AG04450 (cell line): ENCODE data around the gene GPX3. TPM values are rescaled to one million over a fixed set of nuclear protein-coding genes. Genes with fewer than 3 reads are reported as not detected.

Experiments
- CTCF ChIA-PET: fragments of 300-600, 350-600 bp; formaldehyde crosslinking; extraction: SDS; loops from one replicate; lab custom pipeline; 2022; ENCODE audit warnings: antibody characterized with exemption, inconsistent platforms; lab: Charles Lee
- POLR2A ChIA-PET: fragments of 350-600 bp; formaldehyde crosslinking; extraction: SDS; loops from one replicate; lab custom pipeline; 2021; ENCODE audit warnings: antibody characterized with exemption, inconsistent platforms; lab: Yijun Ruan, JAX
- DNase-seq: peaks from one replicate; pipeline ENCODE4 v3.0.0-alpha.2; 2011; ENCODE audit warnings: low read depth, low spot score
- H3K27ac ChIP-seq: one replicate; pipeline ENCODE4 v1.5.1; 2012; ENCODE audit warnings: low read depth, low read length, control low read depth
- H3K27me3 ChIP-seq: one replicate; pipeline ENCODE4 v1.6.0; 2012; ENCODE audit warnings: low read length; ENCODE audit not compliant: control insufficient read depth, insufficient read depth
- H3K4me3 ChIP-seq: 2 replicates; pipeline ENCODE4 v1.5.1; 2011; ENCODE audit warnings: mild to moderate bottlenecking, low read depth, low read length, control low read depth
- H3K9me3 ChIP-seq: 2 replicates; pipeline ENCODE4 v1.5.1; 2012; ENCODE audit warnings: low read length; ENCODE audit not compliant: control insufficient read depth, insufficient read depth
- polyA minus RNA-seq: library from RNA; depleted of rRNA, polyadenylated mRNA; stranded (reverse); fragments of >200 nt; gene quantifications from 2 replicates; pipeline ENCODE4 v1.2.3, GENCODE V29; 2011; rRNA and poly(A)+ RNA removed
- polyA plus RNA-seq: library from polyadenylated mRNA; depleted of rRNA; stranded (reverse); fragments of >200 nt; gene quantifications from 2 replicates; pipeline ENCODE4 v1.2.3, GENCODE V29; 2011; rRNA removed
- TF ChIP-seq, protein P1 (sequence below): IDR thresholded peaks from 2 replicates; pipeline ENCODE4 v1.5.1; 2011; ENCODE audit warnings: low read depth, low read length, control low read depth, inconsistent platforms

The GPX3 gene, protein sequence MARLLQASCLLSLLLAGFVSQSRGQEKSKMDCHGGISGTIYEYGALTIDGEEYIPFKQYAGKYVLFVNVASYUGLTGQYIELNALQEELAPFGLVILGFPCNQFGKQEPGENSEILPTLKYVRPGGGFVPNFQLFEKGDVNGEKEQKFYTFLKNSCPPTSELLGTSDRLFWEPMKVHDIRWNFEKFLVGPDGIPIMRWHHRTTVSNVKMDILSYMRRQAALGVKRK
- polyA plus RNA-seq (3.7 TPM in 2 replicates), polyA minus RNA-seq (1.6 and 2.8 TPM in 2 replicates)

DNA sequence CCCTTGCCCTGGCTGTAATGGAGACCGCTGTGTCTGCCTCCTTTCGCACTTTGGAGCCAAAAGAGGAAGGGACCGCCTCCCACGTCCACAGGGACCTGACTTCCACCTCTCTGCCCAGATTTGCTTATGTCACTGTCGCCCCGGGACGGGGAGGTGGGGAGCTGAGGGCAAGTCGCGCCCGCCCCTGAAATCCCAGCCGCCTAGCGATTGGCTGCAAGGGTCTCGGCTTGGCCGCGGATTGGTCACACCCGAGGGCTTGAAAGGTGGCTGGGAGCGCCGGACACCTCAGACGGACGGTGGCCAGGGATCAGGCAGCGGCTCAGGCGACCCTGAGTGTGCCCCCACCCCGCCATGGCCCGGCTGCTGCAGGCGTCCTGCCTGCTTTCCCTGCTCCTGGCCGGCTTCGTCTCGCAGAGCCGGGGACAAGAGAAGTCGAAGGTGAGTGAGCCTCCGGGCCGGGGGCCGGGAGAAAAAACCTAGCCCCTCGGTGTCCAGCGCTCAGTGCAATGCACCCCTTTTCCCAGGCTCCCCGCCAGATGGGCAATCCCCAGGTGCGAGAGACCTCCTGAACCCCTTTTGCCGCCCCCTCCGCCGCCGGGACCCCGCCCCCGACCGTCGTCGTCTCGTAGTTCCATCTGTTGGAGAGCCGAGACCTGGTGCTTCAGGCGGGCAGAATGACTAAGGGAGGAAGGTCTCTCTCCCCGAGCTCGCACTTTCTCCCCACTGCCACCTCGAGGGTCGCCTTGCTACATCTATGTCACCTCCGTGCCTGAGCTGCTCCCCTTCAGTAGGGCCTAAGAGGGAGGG lies at the start of gene GPX3:
Gene GPX3, plus strand, starts transcription at position 288 of the 807 bp plus-strand sequence. Its CDS starts 64 bp downstream, at position 352.
- H3K4me3 ChIP-seq: peak within 1 kb of the TSS; percentile 63
- H3K27ac ChIP-seq: no peak within 1 kb of the TSS
- peaks cover 6% of the 10 kb centered on the region; the same call in 1 of the 2 replicates for H3K9me3 ChIP-seq
- ChIA-PET POLR2A (no interaction called here), CTCF (interaction anchor here (1.0 to 2.1 kb wide), 6 partner anchors 15 to 105 kb away, joined by 3 to 8 read pairs (median 3); no protein-coding TSS in a partner anchor)
- TF ChIP-seq, protein P1, sequence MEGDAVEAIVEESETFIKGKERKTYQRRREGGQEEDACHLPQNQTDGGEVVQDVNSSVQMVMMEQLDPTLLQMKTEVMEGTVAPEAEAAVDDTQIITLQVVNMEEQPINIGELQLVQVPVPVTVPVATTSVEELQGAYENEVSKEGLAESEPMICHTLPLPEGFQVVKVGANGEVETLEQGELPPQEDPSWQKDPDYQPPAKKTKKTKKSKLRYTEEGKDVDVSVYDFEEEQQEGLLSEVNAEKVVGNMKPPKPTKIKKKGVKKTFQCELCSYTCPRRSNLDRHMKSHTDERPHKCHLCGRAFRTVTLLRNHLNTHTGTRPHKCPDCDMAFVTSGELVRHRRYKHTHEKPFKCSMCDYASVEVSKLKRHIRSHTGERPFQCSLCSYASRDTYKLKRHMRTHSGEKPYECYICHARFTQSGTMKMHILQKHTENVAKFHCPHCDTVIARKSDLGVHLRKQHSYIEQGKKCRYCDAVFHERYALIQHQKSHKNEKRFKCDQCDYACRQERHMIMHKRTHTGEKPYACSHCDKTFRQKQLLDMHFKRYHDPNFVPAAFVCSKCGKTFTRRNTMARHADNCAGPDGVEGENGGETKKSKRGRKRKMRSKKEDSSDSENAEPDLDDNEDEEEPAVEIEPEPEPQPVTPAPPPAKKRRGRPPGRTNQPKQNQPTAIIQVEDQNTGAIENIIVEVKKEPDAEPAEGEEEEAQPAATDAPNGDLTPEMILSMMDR: no peak
- peaks cover 12% of the 10 kb centered on the region for H3K27me3 ChIP-seq
- DNase-seq: no peak

DNA sequence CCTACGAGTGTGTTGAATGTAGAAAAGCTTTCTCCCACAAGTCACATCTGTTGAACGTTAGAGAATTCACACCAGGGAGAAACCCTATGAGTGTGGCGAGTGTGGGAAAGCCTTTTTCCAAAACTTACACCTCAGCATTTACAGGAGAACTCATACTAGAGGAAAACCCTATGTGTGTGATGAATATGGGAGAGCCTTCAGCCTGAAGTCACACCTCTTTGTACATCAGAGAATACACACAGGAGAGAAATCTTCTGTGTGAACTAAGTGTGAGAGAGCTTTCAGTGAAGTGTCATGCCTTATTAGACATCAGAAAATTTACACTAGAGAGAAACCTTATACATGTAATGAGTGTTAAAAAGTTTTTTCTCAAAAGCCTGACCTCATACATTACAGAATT lies 41.8 kb upstream of the GPX3 start:
- H3K27me3 ChIP-seq: no peaks in the 10 kb centered on the region
- TF ChIP-seq, protein P1: no peak
- no peak for DNase-seq
- CTCF ChIA-PET: no interaction called here
- POLR2A ChIA-PET: no interaction called here
- H3K9me3 ChIP-seq: peaks cover 8% of the 10 kb centered on the region; the same call in 1 of the 2 replicates
- no peak overlapping the region for H3K27ac ChIP-seq
- no peak overlapping the region for H3K4me3 ChIP-seq

DNA sequence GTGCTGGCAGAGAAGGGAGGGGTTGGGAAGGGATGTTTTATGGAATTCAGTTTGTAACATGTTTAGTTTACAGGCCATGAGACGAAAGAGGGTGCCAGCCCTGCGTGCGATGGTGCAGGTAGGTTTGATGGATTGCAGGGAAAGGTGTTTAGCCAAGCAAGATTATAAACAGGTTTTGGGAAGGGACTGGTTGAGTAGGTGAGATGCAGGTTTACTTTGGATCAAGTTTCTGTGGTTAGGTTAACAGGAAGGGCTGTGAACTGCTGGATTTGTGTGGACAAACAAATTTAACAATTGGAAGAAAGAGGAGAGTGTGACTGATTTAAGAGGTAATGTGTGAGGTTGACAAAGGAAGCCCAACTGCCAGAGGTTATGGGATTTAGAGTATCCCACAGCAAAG lies 32.6 kb upstream of the GPX3 start:
- no peaks in the 10 kb centered on the region for H3K27me3 ChIP-seq
- TF ChIP-seq, protein P1: no peak
- ChIA-PET POLR2A (no interaction called here), CTCF (no interaction called here)
- no peak overlapping the region for H3K4me3 ChIP-seq
- no peak overlapping the region for H3K27ac ChIP-seq
- no peak for DNase-seq
- H3K9me3 ChIP-seq: peaks cover 2% of the 10 kb centered on the region; the same call in 1 of the 2 replicates

DNA sequence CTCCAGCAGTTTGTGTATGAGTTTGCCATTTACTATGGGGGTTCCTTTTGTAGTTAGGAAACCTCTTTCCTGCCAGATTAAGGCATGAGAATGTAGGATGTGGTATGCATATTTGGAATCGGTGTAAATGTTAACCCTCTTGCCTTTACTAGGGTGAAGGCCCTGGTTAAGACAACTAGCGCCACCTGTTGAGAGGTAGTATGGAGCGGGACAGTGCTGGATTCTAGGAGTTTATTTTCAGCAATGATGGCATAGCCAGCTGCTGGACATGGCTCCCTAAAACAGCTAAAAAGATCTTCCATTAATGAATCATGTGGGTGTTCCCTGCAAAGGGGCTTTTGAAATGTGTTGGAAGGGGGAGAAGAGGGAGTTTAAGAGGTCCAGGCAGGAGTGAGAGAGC lies 30.7 kb upstream of the GPX3 start:
- CTCF ChIA-PET: interaction anchor here (1.3 kb wide), 1 partner anchor 13 kb away, joined by 4 read pairs; no protein-coding TSS in a partner anchor

More for the DNA sequence above, 30.7 kb upstream of the GPX3 start:
- Histone ChIP-seq H3K27me3 (no peaks in the 10 kb centered on the region), H3K9me3 (no peaks in the 10 kb centered on the region), H3K4me3 (no peak overlapping the region), H3K27ac (no peak overlapping the region)
- POLR2A ChIA-PET: no interaction called here
- TF ChIP-seq, protein P1: no peak
- no peak for DNase-seq
